ENCODE measurements around the gene OGT. TPM values are rescaled to one million over a fixed set of nuclear protein-coding genes. Genes with fewer than 3 reads are reported as not detected.
"Not testable (repeated sequence)": the region's sequence is repeated elsewhere in the genome, so short reads cannot be mapped to it uniquely, and the experiment has no call there.

The OGT gene
- total RNA-seq, 3 donors from 2014 or later = 169 to 345 (median 214) TPM

DNA sequence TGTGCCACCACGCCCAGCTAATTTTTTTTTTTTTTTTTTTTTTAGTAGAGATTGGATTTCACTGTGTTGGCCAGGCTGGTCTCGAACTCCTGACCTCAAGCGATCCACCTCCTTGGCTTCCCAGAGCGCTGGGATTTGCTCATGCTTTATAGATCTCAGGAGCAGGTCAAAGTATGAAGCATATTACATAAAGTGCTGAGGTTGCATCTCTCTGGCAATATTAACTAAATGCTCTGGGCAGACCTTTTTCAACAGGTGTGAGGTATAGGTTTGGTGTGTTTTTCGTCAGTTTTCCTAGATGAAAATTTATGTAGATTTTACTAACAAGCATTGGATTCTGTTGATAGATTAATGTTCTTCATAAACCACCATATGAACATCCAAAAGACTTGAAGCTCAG lies 26.0 kb downstream of the OGT start:
- TF ChIP-seq POLR2A (IDR thresholded peaks at IDR 0.05) = no peak
- TF ChIP-seq POLR2AphosphoS5 (IDR thresholded peaks at IDR 0.05) = no peak
- TF ChIP-seq, protein P1, sequence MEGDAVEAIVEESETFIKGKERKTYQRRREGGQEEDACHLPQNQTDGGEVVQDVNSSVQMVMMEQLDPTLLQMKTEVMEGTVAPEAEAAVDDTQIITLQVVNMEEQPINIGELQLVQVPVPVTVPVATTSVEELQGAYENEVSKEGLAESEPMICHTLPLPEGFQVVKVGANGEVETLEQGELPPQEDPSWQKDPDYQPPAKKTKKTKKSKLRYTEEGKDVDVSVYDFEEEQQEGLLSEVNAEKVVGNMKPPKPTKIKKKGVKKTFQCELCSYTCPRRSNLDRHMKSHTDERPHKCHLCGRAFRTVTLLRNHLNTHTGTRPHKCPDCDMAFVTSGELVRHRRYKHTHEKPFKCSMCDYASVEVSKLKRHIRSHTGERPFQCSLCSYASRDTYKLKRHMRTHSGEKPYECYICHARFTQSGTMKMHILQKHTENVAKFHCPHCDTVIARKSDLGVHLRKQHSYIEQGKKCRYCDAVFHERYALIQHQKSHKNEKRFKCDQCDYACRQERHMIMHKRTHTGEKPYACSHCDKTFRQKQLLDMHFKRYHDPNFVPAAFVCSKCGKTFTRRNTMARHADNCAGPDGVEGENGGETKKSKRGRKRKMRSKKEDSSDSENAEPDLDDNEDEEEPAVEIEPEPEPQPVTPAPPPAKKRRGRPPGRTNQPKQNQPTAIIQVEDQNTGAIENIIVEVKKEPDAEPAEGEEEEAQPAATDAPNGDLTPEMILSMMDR (IDR thresholded peaks at IDR 0.05) = no peak
- no peak for DNase-seq (ENCODE audit: low spot score in 2 of 2)
- H3K4me1 ChIP-seq = no peaks in the 10 kb centered on the region
- no peak overlapping the region for H3K4me3 ChIP-seq
- intact Hi-C loops (cut with DNase I; ENCODE audit: low total_unique reads) = no loop called here
- peaks cover 0 to 15% of the 10 kb centered on the region in 2 donors for H3K27me3 ChIP-seq
- no peaks in the 10 kb centered on the region for H3K36me3 ChIP-seq
- no peaks in the 10 kb centered on the region for H3K9me3 ChIP-seq
- H3K27ac ChIP-seq = no peak overlapping the region

DNA sequence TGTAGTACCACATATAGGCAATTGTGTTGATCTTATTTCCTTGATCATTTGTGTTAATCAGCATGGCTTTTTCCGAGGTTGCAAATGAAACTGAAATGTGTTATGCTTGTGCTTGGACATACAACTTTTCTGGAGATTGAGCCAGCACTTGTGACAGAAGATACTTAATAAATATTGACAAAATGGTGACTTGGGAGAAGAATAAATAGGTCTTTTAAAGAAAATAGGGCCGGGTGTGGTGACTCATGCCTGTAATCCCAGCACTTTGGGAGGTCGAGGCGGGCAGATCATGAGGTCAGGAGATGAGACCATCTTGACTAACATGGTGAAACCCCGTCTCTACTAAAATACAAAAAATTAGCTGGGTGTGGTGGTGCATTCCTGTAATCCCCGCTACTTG lies 26.9 kb downstream of the OGT start:
- H3K27ac ChIP-seq; H3K4me1 ChIP-seq; H3K4me3 ChIP-seq; H3K9me3 ChIP-seq; intact Hi-C loops (cut with DNase I; ENCODE audit: low total_unique reads); DNase-seq (ENCODE audit: low spot score in 2 of 2); H3K36me3 ChIP-seq: not testable (repeated sequence)
- H3K27me3 ChIP-seq = peaks cover 0 to 15% of the 10 kb centered on the region in 2 donors

- Histone ChIP-seq H3K36me3 (no peaks in the 10 kb centered on the region), H3K27me3 (peaks cover 0 to 6% of the 10 kb centered on the region in 2 donors), H3K4me3 (no peak overlapping the region), H3K4me1 (no peaks in the 10 kb centered on the region), H3K9me3 (no peaks in the 10 kb centered on the region), H3K27ac (no peak overlapping the region)
- no peak for TF ChIP-seq POLR2A (IDR thresholded peaks at IDR 0.05)
- no peak for TF ChIP-seq POLR2AphosphoS5 (IDR thresholded peaks at IDR 0.05)
- TF ChIP-seq, protein P1 (IDR thresholded peaks at IDR 0.05) = no peak
- intact Hi-C loops (cut with DNase I; ENCODE audit: low total_unique reads) = no loop called here
- no peak for DNase-seq (ENCODE audit: low spot score in 2 of 2)
Observed at GRCh38 chrX:71563921-71564320, 31.0 kb downstream of the OGT start.

DNA sequence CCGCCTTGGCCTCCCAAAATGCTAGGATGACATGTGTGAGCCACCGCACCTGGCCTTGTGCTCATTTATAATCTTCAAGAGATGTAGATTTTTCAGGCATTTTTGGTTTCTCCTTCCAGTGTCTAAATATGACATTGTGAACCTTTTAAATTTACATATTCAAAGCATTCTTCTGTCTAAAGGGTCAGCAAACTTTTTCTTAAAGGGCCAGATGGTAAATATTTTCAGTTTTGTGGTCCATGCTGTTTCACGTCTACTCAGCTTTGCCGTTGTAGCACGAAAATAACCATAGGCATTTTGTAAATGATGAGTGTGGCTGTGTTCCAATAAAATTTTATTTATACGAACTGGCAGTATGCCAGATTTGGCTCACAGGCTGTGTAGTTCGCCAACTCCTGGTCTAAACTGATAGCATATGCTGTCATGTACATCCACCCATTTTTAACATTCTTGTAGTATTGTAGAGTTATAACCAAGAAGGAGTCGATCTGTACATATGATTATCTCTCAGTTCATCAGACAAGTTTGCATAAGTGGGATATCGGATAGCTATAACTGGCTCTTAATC lies 32.7 kb downstream of the OGT start:
- DNase-seq (ENCODE audit: low spot score in 2 of 2) = no peak
- Histone ChIP-seq H3K4me3 (no peak overlapping the region), H3K4me1 (no peaks in the 10 kb centered on the region), H3K27ac (no peak overlapping the region), H3K9me3 (no peaks in the 10 kb centered on the region), H3K36me3 (no peaks in the 10 kb centered on the region), H3K27me3 (peaks cover 0 to 6% of the 10 kb centered on the region in 2 donors)
- TF ChIP-seq, protein P1 (IDR thresholded peaks at IDR 0.05) = no peak
- no peak for TF ChIP-seq POLR2A (IDR thresholded peaks at IDR 0.05)
- TF ChIP-seq POLR2AphosphoS5 (IDR thresholded peaks at IDR 0.05) = no peak
- intact Hi-C loops (cut with DNase I; ENCODE audit: low total_unique reads) = no loop called here

GRCh38 chrX:71571390-71571789 lies 38.5 kb downstream of the OGT start:
- H3K9me3 ChIP-seq; intact Hi-C loops (cut with DNase I; ENCODE audit: low total_unique reads); H3K4me1 ChIP-seq; DNase-seq (ENCODE audit: low spot score in 2 of 2); H3K36me3 ChIP-seq; H3K27ac ChIP-seq; H3K27me3 ChIP-seq; H3K4me3 ChIP-seq: not testable (repeated sequence)

GRCh38 chrX:71573590-71573989 lies 40.7 kb downstream of the OGT start:
- H3K4me3 ChIP-seq = no peak overlapping the region
- intact Hi-C loops (cut with DNase I; ENCODE audit: low total_unique reads) = no loop called here
- no peaks in the 10 kb centered on the region for H3K4me1 ChIP-seq
- peaks cover 0 to 6% of the 10 kb centered on the region in 2 donors for H3K27me3 ChIP-seq
- H3K27ac ChIP-seq = no peak overlapping the region
- no peaks in the 10 kb centered on the region for H3K9me3 ChIP-seq
- no peaks in the 10 kb centered on the region for H3K36me3 ChIP-seq
- no peak for TF ChIP-seq POLR2A (IDR thresholded peaks at IDR 0.05)
- no peak for TF ChIP-seq POLR2AphosphoS5 (IDR thresholded peaks at IDR 0.05)
- TF ChIP-seq, protein P1 (IDR thresholded peaks at IDR 0.05) = no peak
- no peak for DNase-seq (ENCODE audit: low spot score in 2 of 2)

Measured in breast epithelium (tissue), 4 donors.